Activated CD8-positive, alpha-beta memory T cell treated with anti-CD3 and anti-CD28 coated beads, Interleukin-2, amount 50 U/mL, for 1 hour (primary cell): ENCODE measurements around the gene ARFRP1.

Experiments used
- DNase-seq: peaks from one replicate; pipeline ENCODE4 v3.0.0-alpha.2; 2020; ENCODE audit errors: extremely low read depth

Gene ARFRP1

DNA sequence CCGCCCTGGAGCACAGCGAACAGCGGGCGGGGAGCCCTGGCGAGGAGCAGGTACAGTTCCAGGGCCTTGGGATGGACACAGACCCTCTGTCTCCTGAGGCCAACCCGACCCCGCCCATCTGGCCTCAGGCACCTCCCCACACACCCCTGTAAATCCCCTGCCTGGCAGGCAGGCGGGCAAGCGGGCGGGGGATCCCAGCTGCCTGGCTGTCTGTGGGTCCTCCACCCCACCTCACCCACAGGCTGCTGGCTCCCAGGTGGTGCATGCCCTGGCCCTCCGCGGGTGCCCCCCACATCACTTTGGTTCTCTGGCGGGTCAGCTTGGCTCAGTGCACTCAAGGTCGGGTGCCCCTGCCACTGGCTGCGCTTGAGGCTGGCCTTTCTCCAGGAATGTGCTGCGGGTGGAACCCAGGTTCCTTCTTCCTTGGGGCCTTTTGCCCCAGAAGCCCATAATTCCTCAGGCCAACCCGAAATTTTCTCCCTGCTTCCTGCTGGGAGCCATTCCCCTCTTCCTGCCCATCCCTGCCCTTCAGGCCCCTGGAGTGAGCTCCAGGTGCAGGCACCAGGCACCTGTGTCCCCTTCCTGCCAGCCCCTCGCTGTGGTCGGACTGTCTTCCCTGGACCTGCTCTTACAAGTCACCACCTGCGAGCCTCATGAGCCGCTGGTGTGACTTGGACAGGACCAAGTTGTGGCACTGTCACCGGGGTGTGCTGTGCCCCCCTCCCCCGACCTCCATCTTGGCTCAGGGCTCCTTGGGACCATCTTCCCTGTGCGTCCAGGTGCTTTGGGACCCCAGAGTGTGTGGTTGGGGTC lies 16.7 kb downstream of the ARFRP1 start:
- DNase-seq = no peak

DNA sequence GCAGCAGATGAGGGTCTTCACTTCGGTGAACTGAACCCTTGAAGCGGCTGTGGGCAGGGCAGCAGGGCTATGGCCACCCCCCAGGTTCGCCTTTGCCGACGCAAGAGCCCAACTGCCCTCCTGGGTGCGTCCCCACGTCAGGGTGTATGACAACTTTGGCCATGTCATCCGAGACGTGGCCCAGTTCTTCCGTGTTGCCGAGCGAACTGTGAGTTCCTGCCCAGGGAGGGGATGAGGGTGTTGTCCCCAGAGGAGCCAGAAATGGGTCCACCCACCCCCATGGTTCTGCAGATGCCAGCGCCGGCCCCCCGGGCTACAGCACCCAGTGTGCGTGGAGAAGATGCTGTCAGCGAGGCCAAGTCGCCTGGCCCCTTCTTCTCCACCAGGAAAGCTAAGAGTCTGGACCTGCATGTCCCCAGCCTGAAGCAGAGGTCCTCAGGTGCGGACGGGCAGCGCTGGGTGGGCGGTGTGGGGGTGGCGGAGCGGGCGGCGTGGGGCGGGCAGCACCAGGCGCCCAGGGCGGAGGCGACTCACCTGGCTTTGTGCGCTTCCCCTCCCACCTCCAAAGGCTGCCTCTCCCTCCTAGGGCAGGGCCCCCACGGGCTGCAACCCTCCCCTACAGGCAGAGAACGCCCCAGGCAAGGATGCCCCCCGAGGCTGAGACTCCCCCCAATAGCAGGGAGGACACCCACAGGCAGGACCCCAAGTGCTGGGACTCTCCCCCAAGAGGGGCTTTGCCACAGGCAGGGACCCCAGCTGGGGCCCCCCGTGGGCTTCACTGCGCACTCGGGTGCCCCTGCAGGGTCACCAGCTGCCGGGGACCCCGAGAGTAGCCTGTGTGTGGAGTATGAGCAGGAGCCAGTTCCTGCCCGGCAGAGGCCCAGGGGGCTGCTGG lies 17.5 kb downstream of the ARFRP1 start:
- no peak for DNase-seq

DNA sequence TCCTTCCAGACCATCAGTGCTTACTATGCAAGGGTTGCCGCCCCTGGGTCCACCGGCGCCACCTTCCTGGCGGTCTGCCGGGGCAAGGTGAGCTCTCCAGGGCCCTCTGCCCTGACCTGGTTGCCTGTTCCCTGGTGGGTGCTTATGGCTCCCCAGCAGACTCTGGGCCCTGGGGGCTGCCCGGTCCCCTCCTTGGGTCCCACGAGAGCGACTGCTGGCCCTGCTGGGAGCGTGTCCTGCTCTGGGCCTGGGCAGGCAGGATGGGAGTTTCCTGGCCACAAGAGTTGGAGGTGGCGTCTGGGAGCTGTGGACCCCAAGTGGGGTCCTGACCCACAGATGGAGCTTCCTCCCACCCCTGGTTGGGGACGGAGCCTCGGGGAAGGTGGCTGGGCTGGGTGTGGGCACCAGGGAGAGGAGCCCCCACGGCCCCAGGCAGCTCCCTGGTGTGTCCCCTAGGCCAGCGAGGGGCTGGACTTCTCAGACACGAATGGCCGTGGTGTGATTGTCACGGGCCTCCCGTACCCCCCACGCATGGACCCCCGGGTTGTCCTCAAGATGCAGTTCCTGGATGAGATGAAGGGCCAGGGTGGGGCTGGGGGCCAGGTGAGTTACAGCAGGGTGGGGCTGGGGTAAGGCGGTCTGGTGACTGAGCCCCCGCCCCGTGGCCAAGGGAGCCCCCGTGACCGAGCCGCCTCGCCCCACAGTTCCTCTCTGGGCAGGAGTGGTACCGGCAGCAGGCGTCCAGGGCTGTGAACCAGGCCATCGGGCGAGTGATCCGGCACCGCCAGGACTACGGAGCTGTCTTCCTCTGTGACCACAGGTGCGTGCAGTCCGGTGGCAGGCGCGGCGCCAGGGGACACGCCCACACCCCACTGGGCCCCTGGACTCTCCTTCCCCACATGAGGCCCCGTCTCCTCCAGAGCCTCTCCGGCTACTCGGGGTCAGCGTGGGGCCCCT lies 18.5 kb downstream of the ARFRP1 start:
- no peak for DNase-seq

DNA sequence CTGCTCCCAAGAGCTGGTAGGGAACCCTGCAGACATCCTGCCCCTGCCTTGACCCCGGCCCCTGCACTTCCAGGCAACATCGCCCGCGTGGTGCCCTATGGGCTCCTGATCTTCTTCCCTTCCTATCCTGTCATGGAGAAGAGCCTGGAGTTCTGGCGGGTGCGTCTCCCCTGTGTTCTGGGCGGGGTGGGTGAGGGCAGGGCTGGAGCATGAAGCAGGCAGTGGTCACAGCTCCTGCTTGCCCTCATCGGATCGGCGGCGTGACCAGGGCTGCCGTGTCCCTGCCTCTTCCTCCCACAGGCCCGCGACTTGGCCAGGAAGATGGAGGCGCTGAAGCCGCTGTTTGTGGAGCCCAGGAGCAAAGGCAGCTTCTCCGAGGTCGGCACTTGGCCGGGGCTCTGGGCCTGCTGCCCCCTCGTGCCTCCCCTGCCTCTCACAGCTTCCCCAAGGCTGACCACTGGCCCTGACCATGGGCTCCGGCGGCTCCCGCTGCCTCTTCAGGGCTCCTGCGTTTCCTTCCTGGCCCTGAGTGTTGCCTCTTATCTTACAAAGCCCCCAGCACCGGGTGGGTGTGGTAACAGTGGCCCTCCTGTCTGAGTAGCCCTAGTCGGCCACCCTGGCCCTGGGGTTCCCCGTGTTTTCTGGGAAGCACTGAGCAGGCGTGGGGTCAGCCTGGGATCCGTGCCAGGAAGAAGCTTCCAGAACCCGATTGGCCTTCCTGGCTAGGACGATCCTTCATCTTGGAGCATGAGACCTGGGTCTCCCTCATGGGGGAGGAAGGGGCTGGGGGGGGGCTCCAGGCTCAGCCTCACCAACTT lies 19.3 kb downstream of the ARFRP1 start:
- DNase-seq = no peak

DNA sequence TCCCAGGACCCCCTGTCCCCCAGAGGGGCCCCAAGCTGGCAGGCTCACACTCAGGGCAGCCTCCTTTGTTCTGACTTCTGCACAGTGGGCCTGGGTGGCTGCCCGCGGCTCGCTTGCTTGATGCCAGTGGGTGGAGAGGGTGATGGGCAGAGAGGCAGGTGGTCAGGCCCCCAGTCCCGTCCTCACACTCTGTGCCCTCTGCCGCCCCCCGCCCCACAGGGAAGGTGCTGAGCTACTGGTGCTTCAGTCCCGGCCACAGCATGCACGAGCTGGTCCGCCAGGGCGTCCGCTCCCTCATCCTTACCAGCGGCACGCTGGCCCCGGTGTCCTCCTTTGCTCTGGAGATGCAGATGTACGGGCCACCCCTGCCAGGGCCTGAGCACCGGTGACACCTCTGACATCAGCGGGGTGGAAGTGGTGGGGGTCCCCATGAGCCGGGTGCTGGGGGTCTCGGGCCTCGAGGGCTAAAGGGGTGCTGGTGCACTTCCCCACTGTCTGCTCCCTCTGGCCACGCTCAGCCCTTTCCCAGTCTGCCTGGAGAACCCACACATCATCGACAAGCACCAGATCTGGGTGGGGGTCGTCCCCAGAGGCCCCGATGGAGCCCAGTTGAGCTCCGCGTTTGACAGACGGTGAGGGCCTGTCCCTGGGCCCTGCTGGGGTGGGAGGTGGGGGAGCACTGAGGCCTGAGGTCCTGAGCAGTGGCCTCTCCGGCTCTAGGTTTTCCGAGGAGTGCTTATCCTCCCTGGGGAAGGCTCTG lies 20.2 kb downstream of the ARFRP1 start:
- no peak for DNase-seq

DNA sequence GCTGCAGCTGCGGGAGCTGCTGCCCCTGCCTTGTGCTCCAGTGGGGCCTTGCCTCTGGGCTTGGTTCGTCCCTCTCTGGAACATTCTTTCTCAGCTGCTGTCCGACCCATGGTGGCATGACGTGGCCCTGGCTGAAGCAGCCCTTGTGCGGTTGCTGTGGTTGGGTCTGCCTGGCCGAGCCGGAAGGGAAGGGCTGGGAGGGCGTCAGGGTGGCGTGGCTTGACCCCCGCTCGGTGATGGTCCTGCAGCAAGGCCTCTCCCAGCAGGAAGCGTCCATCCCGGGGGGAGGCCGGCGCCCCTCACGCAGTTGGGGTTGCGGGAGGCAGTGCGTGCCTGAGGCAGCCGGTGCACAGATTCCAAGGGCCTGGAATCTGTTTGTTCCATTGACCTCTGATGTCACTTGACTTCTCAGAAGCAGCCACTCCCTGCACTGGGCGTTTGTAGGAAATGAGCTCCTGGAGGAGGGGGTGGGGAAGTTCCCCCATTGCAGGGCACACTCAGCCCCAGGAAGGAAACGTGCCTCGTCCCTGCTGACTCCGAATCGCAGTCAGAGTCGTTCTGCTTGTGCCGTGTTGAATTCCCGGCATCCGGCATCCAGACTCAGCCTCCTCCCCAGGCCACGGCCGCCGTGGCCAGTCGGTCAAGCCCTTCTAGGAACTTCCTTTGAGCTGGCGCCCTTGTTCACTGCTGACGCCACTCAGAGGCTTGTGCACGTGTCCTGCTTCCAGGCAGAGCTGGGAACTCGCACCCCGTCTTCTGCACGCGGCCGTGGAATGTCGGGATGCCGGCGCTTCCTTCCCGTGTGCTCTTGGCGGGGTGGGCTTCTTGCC lies 21.1 kb downstream of the ARFRP1 start:
- no peak for DNase-seq

DNA sequence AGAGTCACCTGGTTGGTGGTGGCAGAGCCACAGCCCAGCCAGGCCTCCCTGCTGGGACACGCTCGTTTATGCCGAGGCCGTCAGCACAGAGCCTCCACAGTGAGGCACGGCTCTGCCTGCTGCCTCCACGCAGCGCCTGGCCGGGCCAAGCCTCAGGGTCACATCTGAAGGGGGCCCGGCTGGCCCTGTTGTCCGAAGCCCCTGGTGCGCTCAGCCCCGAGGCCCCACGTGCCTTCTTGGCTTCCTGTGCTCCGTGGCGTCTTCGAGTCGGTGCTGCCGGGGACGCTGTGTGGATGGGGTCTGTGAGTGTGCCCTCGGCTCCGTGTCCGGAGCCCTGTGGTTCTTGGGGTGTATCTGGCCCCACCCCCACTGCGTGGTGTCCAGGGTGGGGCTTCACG lies 21.7 kb downstream of the ARFRP1 start:
- no peak for DNase-seq

DNA sequence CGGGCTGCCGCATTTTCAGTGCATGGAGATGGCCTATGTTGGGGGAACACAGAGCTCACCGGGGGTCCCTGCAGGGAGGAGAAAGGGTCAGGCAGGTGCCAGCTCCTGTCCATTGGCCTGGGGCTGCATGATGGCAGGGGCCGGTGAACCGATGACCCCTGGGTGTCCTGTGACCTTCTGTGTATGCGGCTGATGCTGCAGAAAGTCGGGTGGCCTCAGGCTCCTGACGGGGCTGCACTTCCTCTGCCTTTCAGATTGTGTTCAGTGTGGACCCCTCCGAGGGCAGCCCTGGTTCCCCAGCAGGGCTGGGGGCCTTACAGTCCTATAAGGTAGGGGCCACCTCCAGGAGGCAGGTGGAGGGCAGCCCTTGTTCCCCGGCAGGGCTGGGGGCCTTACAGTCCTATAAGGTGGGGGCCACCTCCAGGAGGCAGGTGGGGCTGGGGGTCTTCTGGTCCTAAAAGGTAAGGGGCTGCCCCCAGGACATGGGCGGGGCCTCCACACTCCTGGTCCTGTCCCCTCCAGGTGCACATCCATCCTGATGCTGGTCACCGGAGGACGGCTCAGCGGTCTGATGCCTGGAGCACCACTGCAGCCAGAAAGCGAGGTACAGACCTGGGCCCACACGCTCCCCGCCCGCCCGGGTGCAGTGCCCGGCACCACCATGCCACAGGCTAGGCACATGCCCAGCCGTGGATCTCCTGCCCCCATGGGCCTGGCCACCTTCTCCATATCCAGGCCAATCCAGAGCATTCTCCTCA lies 22.3 kb downstream of the ARFRP1 start:
- no peak for DNase-seq

DNA sequence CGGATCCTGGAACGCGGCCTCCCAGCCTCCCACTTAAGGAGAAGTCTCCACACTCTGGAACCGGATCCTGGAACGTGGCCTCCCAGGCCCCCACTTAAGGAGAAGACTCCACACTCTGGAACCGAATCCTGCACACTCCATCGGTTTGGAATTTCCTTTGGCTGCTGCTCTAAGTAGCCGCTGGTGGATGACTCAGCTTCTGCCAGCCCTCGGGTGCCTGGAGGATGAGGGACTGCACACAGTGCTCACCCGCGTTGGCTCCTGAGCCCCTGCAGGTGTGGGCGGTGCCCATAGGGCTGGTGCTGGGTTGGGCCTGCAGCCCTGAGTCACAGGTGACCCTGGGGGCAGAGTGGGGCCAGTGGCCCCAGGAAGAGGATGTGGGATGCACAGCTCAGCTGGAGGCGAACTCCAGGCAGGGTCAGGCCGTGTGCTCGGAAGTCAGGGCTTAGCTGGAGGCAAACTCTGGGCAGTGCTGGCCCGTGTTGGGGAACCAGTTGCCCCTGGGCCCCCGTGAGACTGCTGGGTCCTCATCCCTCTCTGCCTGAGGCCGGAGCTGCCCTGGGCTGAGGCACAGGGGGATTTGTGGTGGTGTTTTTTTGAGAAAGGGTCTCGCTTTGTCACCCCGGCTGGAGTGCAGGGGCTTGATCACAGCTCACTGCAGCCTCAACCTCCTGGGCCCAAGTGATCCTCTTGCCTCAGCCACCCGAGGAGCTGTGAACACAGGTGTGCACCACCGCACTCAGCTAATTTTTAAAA lies 25.2 kb downstream of the ARFRP1 start:
- no peak for DNase-seq

DNA sequence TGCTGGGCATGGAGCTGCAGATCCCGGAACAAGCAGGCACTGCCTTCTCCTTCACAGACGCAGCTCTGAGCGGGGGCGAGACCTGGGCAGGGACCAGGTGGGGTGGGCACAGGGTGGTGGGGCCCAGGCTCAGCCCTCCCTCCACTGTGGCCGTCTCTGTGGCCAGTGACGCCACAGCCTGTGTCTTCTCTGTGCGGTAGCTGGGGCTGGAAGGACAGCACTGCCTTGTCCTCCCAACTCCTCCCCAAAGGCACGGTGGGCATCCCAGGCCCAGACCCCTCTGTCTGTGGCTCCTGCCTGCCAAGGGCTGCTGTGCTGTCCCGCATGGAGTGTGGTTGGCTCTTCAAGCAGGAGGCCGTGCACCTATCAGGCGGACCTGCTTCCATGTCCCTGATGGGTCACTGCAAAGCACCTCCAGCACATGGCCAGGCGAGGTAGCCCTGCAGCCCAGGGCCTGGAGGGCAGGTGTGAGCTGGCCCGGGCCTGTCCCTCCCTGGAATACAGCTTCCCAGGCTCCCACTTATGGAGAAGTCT lies 26.1 kb downstream of the ARFRP1 start:
- DNase-seq = no peak

DNA sequence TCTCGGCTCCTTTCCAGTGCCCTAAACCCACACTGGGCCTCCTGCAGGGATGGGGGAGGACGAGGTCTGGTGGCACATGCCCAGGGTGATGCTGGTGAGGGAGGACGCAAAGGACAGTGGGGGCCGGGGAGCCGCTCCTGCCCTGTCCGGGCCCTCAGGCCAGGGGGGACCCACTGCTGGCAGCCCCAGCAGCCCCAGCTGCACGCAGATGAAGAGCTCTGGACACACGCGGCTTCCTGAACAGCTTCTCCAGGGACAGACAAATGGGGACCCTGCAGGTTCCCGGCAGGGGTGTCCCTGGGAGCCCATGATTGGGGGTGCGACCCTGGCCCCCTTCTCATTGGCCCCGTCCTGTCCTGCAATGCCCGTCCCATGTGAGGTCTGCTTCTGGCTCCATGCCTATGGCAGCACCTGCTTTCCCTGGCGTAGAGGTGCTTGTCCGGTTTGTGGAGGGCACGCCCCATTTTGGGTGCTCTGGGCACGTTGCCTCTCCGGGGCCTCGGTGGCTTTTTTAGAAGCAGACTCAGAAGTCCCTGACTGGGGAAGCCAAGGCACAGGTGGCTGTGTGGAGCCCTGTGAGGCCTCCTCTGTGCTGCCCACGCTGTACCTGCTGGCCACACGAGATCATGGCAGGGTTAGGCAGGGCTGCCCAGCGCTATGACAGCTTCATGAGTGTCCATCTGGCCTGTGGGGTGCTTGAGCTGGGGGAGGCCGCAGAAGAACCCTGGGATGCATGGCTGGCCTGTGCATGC lies 26.7 kb downstream of the ARFRP1 start:
- no peak for DNase-seq

DNA sequence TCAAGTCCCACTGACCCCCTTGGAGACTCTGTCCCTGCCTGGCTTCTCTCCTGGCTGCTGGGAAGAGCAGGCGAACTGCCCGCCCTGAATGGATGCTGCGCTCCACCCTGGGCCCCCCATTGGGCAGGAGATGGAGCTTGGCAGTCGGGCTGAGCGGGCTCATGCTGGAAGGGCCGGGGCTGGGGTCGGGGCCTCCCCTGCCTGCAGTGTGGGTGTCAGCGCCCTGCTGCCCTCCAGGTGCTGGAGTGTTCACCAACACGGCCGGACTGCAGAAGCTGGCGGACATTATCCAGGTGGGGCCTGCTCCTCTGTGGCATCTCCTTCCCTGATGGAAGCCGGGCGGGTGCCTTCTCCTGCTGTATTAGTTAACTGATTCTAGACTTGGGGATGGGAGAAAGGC lies 27.3 kb downstream of the ARFRP1 start:
- DNase-seq = no peak

DNA sequence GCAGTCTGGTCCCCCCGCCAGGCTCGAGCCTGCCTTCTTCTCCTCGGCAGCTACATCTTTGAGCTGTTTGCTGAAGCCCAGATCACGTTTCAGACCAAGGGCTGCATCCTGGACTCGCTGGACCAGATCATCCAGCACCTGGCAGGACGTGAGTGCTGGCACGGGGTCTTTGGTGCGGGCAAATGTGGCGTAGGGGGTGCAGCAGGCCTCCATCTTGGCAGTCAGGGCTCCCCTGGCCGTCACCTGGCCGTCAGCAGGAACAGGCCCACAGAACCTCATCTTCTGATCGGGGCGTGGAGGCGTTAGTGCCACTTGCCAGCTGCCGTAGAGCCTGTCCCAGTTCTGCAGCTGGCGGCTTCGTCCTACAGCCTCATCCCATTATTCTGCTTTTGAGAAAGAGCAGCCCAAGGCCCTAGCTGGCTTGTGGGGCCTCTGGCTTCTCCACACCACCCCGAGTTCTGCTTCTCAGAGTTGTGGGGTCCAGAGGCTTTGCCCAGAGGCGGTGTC lies 27.9 kb downstream of the ARFRP1 start:
- DNase-seq = no peak

DNA sequence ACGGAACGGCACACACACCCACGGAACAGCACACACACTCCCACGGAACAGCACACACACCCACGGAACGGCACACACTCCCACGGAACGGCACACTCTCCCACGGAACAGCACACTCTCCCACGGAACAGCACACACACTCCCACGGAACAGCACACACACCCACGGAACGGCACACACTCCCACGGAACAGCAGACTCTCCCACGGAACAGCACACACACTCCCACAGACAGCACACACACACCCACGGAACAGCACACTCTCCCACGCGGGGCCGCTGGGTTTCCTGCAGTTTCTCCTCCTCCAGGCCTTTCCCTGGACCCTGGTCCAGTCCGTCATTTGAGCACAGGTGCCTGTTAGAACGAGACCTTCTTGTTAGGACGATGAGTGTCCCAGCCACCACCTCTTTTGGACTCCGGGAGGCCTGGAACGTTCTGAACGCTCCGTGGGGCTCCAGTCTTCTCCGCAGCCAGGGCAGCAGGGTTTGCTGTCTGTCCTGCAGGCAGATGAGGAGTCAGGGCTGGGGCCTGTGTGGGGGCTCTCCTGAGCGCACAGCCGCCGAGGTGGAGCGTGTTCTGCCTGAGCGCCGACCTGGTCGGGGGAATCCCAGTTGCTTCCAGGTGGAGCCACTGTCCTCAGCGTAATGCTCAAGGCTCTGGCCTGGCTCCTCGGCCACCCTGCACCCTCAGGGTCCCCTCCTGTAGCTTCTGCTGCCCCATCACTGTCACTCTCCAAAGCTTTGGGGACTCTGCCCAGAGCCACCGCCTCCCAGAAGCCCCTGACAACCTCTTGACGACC lies 28.9 kb downstream of the ARFRP1 start:
- DNase-seq = no peak

DNA sequence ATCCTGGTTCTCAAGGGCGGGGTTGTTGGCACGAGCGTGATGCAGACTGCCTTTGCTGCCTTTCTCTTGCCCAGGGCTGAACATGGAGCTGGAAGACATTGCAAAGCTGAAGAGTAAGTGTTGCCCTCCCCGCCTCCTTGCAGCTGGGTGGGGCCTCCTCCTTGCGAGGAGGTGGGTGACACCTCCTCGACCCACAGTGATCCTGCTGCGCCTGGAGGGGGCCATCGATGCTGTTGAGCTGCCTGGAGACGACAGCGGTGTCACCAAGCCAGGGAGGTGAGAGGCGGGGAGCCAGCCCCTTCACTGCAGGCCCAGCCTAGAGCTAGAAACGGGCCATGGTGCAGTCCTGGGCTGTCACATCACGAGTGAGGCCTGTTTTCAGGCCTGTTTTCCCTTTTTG lies 29.7 kb downstream of the ARFRP1 start:
- no peak for DNase-seq
